HG03469 (cell line): ENCODE data around the gene SNCAIP.
"Not testable (repeated sequence)": the region's sequence is repeated elsewhere in the genome, so short reads cannot be mapped to it uniquely, and the experiment has no call there.

ENCODE experiments used
- ATAC-seq: cut with Tn5 transposase; IDR thresholded peaks from one replicate; pipeline ENCODE4 v1.9.1; 2021; ENCODE audit warnings: mild to moderate bottlenecking, moderate library complexity, moderate number of reproducible peaks; ENCODE audit not compliant: unreplicated experiment

Gene SNCAIP

DNA sequence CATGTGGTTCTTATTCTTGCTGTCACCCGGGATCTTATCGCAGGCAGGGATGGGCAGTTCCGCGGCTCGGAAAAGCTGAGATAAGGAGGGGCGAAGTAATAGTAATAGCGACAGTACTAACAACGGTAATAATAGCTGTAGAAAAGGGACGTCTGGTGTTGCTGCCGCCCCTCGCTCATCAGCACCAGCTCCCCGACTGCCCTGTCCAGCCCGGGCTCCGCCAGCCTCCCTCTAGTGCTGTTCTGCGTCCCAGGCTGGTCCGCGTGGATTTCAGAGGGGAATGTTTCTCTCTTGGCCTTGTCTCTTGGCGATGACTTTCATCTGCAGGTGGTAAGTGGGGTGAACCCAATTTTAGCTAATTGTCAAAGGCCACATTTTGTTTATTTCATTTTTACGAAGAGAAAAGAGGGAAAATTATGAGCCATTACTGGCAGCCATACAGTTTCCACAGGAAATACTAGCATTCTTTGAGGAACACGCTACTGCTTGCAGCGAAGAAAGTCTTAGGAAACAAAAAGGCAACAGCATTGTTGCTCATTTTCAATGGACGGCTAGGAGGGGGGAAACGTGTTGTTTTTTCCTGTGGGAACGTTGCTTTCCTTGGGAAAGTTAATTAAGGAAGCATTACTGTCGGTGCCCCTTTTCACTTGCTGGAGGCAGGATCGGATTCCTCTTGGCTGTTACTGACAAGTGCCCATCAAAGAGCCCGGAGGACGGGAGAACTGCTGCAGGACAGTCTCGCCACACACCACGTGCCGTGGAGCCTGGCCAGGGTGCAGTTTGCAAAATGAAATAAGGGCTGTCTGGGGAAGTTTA, 762 bp downstream of the SNCAIP start:
- ATAC-seq, result no peak

DNA sequence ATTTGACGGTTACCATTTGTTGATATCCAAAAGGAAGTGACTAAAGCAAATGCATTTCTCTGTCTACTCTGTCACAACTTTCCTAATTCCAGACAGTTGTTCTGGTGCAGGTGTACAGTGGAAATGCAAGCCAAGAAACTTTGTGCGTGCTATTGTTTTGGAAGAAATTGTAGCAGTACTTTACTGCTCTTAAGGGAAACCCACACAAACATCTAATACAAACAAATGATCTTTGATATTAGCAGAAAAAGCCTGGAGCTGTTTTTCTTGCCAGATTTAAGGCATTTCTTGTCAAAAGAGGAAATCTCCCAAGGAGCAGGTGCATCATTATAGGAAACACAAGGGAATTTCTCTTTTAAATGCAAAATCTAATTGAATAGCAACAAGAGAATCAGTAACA, 2.0 kb downstream of the SNCAIP start:
- no peak for ATAC-seq

DNA sequence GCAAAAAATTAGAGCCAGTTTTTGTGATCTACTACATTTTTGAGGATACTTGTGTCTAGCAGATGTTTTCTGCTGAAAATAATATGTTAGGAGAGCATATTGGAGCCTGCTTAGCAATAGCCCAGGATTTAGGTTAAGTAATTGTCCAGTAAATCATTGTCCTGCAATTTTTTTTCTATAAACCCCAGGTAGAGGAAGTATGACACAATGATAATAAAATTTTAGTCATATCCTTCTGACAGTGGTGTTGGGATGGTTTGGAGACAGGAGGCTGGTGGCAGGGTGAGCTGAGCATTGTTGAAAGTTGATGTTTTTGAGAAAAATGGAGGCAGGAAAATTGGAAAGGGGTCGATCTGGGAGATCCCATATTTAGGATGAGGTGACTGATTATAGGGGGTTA, 3.5 kb downstream of the SNCAIP start:
- ATAC-seq, result no peak

DNA sequence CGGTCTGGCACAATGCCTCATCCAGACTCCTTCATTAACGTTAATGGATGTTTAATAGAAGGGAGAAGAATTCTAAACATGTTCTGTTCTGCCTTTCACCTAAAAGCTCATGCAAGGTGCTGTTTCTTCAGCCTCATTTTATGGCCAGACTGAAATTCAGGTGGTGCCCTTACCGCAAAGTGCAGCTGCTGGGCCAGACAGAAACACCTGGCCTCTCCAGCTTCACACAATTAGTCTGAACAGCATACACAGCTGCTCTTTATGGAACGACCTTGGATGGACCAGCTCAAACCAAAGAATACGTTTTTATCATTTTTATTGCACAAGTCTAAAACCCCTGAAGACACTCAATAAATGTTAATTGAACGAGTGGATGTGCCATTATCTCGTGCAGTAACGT, 4.6 kb downstream of the SNCAIP start:
- no peak for ATAC-seq

DNA sequence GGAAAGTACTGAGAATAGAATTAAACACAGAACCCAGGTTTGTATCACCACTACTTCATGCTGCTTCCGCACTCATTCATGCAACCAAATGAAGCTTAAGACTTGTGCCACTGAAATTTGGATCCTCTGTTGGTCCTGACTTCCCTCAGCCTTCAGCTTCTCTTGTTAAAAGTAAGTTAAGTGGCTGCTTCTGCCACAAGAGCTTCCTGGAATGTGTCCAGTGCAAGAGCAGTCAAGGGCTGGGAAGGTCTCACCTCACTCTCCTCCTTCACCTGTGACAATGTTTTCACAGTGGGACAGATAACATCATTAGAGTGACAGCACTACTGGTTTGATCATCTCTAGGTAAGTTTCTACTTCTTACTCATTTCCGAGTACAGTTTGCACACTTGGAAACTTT, 7.9 kb downstream of the SNCAIP start:
- ATAC-seq, result no peak

DNA sequence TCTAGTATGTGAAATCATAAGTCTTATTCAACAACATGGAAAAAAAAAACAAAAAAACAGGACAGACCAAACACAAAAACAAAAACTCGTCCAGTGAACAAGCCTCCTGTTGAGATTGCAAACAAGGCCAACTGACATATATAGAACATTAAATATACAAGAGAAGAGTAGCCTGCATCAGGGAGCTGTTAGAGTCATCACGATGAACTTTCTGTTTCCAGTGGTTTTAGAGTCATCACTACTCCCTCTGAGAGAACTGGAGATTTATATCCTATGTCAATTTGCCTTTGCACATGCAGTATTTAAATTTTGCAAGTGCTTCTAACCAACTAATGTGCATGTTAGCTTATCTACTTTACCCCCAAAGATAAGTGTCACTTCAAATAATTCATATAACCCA, 9.9 kb downstream of the SNCAIP start:
- ATAC-seq, result no peak

DNA sequence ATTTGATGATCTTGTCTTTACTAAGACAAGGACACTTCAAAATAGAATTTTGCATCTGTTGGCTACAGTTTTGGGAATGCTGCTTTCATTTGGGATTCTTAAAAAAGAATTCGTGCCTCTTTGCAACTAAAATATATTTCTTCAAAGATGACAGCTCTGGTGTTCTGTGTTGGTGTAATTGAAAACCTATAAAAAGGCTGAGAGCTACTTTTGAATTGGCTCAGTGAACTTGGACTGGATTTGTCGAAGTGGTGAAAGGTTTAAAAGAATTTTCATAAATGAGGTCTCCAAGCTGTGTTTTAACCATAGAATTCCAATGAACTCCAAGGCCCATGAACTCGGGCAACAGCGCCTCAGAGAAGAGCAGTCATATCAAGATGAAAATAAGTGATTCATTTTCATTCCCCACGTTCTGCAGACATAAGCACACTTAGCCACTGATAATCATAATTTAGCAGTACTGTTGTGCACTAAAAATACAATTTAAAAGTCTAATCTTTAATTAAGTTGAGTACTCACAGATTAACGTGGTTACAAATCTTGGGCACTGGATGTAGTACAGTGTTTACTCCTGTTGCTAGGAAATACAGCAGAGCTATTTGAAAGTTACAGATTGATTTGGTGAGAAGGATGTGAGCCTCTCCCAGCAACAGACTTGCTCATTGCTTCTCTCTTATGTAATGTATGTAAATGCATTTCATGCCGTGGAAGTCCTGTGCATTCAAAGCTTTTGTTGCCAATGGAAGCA, 10.9 kb downstream of the SNCAIP start:
- no peak for ATAC-seq

DNA sequence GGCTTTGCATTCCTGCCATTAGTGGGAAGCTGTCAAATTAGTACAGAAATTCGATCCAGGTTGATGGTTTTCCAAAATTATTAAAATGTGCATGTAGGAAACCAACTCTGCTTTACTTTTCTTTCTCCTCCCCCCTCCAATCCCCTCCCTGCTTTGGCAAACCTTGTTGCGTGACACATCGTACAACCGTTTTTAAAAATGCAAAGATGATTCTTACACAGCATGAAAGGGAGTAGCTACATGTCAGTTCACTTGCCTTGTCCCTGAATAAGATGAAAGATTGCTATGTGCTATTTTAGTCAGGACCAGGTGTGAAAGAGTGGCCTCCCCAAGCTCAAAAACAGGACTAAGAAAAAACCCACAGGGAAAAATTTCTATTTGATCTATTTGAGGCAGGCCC, 11.7 kb downstream of the SNCAIP start:
- no peak for ATAC-seq

DNA sequence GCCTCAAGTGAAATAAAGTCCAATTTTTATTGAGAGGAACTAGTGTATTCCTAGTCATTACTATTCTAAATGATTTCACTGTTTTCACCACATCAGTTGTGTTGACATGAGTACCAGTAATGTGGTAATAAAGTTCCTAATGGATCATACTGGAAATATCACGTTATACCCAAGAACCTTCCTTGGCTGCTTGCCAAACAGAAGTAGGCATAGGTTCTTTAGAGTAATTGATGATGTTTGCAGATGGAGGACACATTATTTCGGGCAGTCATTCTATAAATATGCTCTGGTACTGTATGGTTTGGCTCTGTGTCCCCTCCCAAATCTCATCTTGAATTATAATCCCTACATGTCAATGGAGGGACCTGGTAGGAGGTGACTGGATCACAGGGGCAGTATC, 15.1 kb downstream of the SNCAIP start:
- ATAC-seq, result no peak

DNA sequence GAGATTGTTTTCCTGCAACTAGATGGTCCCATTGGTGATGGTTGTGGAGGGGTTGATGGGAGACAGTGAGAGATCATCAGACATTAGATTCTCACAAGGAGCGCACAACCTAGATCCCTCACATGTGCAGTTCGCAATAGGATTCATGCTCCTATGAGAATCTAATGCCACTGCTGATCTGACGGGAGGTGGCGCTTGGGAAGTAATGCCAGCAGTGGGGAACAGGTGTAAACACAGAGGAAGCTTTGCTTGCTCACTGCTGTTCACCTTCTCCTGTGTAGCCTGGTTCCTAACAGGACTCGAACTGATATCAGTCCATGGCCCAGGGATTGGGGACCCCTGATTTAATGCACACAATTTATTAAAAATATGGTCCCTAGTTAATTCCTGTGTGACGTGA, 18.8 kb downstream of the SNCAIP start:
- ATAC-seq, result no peak

DNA sequence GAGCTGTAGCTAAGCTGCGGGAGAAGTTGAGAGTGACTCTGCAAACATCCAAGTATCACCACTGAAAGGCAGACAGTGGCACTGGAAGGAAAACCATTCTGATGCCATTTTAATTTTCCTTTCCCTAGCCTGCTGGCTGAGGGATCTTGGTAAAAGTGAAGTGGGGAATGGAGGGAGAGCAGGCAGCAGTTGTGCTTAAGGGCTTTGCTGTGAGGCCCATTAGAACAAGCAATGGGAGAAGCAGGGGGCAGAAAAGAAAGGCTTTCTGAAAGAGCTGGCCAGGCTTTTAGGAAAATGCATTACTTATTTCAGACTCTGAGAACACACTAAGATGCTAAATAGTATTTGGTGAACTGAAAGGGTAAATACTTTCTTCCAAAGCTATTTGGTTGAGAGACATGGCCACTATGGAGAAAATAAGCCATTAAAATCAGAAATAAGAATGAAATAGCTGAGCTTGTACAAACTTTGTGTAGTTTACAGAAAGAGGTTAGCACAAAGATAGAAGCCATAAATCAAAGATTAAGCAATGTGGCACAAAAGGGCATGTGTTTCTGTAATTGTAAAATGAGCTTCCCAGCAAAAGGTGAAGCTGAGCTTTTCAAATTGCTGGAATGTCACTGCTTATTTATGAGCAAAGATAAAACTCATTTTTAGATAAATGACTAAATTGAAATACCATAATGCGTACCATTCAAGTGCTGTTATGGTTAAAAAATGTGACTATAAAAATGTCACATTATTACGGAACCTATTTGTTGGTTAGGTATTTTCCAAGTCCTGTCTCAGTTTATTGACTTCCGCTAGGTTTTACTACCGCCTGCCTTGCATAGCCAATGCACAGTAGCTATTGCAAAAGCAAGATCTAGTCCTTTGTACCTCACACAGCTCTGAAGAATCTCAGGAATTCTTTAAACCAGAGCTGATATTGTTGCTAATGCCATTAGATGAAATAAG, 20.8 kb downstream of the SNCAIP start:
- ATAC-seq, result no peak

DNA sequence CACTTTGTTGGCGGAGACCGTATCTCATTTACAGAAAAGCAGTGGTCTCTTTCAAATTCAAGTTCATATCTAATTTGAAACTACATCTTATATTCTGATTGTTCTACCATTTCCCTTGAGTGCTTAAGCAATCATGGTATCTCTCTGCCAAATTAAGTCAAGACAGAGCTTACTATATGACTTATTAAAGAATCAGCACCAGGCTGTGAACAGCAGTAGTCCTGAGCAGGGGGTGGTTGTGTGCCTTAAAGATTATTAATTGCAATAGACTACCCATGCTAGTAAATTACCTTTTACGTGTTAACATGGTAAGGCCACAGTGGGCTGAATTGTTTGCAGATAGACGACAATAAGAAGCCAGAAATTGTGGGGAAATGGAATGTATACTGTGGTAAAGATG, 21.5 kb downstream of the SNCAIP start:
- no peak for ATAC-seq

DNA sequence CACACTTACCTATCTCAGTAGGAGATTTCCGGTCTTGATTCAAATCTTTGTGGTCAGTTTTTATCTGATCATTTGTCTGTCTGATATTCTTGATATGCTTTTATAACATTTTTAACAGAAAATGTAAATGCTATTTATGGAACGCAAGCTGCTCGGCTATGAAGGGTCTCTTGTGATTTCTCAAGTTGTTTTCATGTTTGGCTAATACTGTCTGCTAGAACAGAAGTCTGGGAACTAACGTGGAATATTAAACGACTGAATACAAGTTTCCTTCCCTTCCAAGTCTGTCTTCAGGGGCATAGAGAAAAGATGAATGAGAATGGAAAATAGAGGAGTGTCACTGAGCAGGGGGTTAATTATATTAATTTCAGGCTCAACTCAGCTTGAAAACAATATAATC, 27.6 kb downstream of the SNCAIP start:
- ATAC-seq, result no peak

DNA sequence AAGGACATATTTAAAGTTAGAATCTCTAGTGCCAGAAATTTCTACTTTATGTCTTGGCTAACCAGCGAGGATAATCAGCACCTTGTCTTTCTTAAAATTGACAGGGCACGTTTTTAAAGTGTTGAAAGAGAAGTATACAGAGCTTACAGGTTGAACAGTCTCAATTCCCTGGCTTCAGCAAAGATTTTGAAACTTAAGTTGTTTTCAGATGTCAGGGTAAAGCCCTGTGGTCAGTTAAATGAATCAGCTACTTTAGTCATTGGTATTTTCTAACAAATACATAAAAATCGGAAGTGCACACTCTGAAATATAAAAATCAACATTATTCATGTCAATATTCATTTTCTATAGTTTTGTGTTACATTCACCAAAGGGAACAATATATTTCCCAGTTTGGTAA, 29.1 kb downstream of the SNCAIP start:
- ATAC-seq, result no peak

DNA sequence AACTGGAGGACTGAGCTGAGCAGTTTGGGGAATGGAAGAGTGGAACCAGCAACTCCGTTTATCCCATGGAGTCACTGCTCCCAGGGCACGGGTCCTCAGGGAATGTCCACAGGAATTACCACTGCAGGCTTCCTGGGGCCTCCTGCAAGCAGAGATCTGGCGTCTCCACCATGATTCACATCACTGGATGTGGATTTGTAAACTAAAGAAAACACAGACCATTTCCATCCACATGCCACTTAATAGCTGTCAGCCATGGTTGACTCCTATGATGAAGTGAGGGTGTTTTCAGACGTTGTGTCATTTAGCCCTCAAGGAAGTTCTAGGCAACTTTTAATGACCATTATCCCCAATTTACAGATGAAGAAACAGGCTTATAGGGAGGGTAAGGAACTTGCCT, 30.2 kb downstream of the SNCAIP start:
- no peak for ATAC-seq

DNA sequence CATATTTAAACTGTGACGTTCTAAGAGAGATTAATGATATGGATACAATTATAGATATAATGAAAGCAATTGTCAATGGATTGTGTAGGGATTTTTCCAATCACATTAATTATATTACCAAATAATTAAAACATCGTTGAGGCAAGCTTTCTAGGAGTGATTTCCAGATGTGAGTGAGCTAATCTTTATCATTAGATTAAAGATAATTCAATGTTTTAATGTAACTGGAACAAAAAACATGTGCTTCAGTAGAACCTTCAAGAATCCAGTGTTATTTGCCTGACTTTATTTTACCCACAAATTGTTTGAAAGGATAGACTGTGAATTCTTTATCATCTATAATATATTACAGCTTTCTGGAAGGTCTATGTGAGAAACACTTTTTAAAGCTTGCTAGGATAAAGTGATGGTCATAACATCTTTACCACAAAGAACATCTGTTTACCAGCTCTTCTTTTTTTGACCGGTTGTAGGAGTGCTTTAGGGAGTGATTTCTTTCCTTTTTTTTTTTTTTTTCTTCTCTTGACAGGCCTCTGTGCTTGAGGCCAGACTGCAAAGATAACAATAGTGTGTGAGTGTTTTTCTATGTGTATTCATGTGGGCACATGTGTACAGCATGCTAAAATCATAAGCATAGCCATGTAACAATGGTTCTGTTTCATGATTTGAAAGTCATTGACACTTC, 35.0 kb downstream of the SNCAIP start:
- ATAC-seq, result no peak

DNA sequence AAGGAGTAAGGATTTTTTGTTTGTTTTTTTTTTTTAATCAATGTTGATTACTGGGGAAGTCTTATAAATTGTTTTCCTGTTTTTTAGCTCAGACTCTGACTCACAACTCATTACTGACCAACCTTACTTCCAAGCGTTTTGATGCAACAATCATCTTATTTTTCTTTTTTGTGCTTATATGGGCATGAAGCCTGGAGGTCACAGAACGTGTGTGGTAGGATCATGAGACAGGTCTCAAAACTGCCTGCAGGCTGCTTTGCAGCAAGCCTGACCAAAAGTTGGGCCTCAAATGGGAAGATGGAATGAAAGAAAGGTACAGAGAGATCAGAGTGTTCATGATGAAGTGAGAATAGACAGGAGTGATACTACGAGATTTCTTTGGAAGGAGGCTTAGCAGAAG, 38.5 kb downstream of the SNCAIP start:
- no peak for ATAC-seq

DNA sequence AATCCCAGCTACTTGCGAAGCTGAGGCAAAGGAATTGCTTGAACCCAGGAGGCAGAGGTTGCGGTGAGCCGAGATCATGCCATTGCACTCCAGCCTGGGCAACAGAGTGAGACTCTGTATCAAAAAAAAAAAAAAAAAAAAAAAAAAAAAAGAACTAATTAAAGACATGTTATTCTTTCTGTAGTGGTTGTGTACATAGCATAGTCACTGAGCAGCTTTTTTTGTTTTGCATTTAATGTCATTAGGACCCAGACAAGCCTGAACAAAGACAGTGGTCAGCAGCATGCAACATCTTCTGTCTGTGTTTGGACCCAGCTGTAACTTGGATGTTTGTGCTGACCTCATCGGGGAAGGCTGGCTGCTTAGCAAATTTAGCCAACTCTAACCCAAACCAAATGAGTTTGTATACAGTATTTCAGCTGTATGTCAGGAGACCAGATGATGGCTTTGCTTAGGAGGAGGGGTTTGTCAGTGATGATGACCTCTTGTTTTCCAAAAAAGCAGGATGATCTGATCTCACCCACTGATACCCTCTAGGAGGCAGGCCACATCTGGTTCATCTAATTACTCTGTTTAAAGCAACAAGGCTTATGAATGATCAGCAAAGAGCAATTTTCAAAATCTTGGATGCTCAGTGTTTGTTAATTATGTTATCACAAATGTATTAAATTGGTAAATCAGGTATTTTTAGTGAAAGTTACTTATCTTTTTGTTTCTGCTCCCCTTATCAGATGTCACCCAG, 39.5 kb downstream of the SNCAIP start:
- no peak for ATAC-seq

DNA sequence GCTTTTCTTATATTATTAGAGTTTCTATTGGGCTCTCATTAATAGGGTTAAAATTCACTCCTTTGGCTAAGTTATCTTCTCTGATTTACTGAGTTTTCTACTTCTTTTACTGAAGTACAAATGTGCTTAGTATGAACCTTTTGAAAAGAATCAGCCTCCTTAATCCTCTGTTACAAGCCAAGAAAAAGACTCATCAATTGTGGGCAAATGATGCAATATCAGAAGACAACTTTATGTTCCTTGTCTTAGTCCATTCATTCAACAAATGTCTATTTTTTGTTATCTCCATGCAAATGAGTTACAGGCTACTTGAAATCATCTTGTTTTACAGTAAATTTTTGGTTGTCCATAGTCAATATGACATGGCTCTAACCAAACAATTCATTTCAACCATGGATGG, 40.3 kb downstream of the SNCAIP start:
- no peak for ATAC-seq

DNA sequence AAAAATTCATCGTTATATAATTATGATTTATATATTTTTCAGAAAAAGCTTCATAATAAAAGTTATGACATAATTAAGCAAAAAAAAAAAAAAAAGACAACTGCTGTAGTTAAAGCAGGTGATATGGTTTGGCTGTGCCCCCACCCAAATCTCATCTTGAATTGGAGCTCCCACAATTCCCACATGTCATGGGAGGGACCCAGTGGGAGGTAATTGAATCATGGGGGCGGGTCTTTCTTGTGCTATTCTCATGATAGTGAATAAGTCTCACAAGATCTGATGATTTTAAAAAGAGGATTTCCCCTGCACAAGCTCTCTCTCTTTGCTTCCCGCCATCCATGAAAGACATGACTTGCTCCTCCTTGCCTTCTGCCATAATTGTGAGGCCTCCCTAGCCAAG, 41.3 kb downstream of the SNCAIP start:
- ATAC-seq, result not testable (repeated sequence)
